ENCODE data around the gene CIAO1. TPM values are rescaled to one million over a fixed set of nuclear protein-coding genes. Genes with fewer than 3 reads are reported as not detected.

Gene CIAO1
- total RNA-seq, 1 donor from 2014 or later, result 55.9 TPM

DNA sequence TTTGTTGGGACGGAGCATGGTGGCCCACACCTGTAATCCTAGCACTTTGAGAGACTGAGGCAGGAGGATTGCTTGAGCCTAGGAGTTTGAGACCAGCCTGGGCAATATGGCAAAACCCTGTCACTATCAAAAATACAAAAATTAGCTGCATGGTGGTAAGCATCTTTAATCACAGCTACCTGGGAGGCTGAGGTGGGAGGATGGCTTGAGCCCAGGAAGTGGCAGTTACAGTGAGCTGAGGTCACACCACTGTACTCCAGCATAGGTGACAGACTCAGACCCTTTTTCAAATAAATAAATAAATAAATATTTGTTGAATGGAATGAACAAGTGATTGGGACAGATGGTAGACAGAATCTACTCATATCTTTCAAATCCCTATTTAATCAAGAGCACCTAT is 53.4 kb downstream of the CIAO1 start:
- H3K27me3 ChIP-seq, result peaks cover 60% of the 10 kb centered on the region
- TF ChIP-seq, protein P1, sequence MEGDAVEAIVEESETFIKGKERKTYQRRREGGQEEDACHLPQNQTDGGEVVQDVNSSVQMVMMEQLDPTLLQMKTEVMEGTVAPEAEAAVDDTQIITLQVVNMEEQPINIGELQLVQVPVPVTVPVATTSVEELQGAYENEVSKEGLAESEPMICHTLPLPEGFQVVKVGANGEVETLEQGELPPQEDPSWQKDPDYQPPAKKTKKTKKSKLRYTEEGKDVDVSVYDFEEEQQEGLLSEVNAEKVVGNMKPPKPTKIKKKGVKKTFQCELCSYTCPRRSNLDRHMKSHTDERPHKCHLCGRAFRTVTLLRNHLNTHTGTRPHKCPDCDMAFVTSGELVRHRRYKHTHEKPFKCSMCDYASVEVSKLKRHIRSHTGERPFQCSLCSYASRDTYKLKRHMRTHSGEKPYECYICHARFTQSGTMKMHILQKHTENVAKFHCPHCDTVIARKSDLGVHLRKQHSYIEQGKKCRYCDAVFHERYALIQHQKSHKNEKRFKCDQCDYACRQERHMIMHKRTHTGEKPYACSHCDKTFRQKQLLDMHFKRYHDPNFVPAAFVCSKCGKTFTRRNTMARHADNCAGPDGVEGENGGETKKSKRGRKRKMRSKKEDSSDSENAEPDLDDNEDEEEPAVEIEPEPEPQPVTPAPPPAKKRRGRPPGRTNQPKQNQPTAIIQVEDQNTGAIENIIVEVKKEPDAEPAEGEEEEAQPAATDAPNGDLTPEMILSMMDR (IDR thresholded peaks at IDR 0.05), result no peak
- TF ChIP-seq EZH2 (IDR thresholded peaks at IDR 0.05), result no peak
- Mint-ChIP-seq H3K27ac (no peak overlapping the region), H3K36me3 (peaks cover 3% of the 10 kb centered on the region), H3K4me1 (peaks cover 37% of the 10 kb centered on the region), H3K27me3 (ENCODE audit: insufficient read depth, low read depth) (peaks cover 28% of the 10 kb centered on the region), H3K4me3 (no peak overlapping the region), H3K9me3 (no peaks in the 10 kb centered on the region)
- no peaks in the 10 kb centered on the region for H3K36me3 ChIP-seq
- no peaks in the 10 kb centered on the region for H3K79me2 ChIP-seq (ENCODE audit: low read depth)
- peaks cover 26% of the 10 kb centered on the region for H3F3A ChIP-seq (ENCODE audit: low read depth)
- H3K4me2 ChIP-seq, result no peak overlapping the region
- H4K20me1 ChIP-seq (ENCODE audit: low read depth), result no peaks in the 10 kb centered on the region
- no peak overlapping the region for H3K27ac ChIP-seq
- DNase-seq (ENCODE audit: low spot score), result no peak
- H3K4me1 ChIP-seq, result peaks cover 17% of the 10 kb centered on the region
- no peak overlapping the region for H3K4me3 ChIP-seq
- H2AFZ ChIP-seq (replicated peaks), result no peak overlapping the region
- H3K9ac ChIP-seq, result no peak overlapping the region
- no peaks in the 10 kb centered on the region for H3K9me3 ChIP-seq (ENCODE audit: low read depth)

DNA sequence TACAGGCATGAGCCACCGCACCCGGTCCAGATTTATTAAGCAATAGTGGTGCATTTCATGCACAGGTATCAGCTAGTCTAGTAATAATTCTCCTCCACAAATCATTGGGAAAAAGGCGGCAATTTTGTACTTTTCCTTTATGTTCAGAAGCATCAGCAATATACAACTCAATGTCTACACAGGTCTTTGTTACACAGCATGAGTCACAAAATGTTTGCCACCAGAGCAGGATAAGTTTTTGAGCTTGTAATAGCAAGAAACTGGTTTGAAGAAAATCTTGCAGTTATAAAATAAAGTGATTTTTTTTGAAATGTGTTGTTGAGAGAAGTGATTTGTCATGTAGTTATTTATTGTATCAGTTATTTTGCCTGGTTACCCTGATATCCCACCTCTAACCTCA is 54.3 kb downstream of the CIAO1 start:
- no peak overlapping the region for H2AFZ ChIP-seq (replicated peaks)
- H3K36me3 ChIP-seq, result no peaks in the 10 kb centered on the region
- peak overlapping the region; percentile 55 for H3K4me3 ChIP-seq
- H3K79me2 ChIP-seq (ENCODE audit: low read depth), result no peaks in the 10 kb centered on the region
- no peak overlapping the region for H3K27ac Mint-ChIP-seq
- TF ChIP-seq, protein P1 (IDR thresholded peaks at IDR 0.05), result no peak
- TF ChIP-seq EZH2 (IDR thresholded peaks at IDR 0.05) (no peak), EZH2phosphoT487 (IDR thresholded peaks at IDR 0.05) (no peak)
- H3K9ac ChIP-seq, result no peak overlapping the region
- H3K4me2 ChIP-seq, result peak overlapping the region; percentile 84
- no peak overlapping the region for H3K27ac ChIP-seq
- peak overlapping the region; percentile 88 for H3K4me3 Mint-ChIP-seq
- no peaks in the 10 kb centered on the region for H4K20me1 ChIP-seq (ENCODE audit: low read depth)
- DNase-seq (ENCODE audit: low spot score), result no peak
- H3K27me3 Mint-ChIP-seq (ENCODE audit: insufficient read depth, low read depth), result peaks cover 30% of the 10 kb centered on the region
- H3K4me1 Mint-ChIP-seq, result peaks cover 37% of the 10 kb centered on the region
- peaks cover 23% of the 10 kb centered on the region for H3K4me1 ChIP-seq
- no peaks in the 10 kb centered on the region for H3K9me3 Mint-ChIP-seq
- peaks cover 70% of the 10 kb centered on the region for H3K27me3 ChIP-seq
- no peaks in the 10 kb centered on the region for H3K9me3 ChIP-seq (ENCODE audit: low read depth)
- H3F3A ChIP-seq (ENCODE audit: low read depth), result peaks cover 26% of the 10 kb centered on the region
- peaks cover 3% of the 10 kb centered on the region for H3K36me3 Mint-ChIP-seq

DNA sequence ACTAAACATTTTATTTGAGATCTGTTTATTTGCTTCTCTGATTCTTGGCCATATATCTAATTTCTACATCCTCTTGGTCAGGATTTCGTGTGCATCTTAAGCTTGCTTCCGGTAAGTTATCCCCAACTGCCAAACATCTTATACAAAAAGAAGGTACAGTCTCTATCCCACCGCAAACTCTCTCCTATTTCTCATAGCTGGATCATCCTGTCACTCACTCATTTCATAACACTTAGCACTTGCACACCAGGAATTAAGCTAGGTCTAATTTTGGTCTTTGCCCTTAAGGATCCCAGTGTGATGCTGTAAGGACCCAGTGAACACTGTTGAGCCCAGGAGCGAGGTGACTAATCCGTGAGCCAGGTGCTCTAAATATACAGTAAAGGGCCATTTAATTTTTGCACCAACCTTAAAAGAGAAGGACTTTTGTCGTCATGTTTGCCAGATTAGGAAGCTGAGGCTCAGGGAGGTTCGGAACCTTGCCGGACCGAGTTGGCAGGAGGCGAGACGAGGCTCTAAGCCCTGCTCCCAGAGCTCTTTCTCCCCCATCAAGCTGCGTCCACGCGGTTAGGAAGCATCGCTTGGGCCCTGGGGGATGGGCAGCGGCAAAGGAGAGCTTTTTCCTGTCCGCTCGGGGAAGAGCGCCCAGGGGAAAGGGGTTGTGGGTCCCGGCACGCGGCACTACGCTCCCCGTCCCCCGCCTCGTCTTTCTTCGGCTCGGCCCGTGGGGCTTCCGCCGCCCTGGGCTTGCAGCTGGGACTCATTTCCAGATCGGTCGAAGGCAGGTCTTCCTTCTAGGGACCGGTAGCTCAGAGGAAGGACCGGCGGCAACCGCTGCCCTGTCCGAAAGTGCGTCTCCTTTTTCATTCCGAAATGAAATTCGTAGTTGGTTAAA is 55.0 kb downstream of the CIAO1 start:
- Histone ChIP-seq H4K20me1 (ENCODE audit: low read depth) (no peaks in the 10 kb centered on the region), H3K4me1 (peaks cover 17% of the 10 kb centered on the region), H3K4me3 (peak overlapping the region; percentile 55), H3K9ac (no peak overlapping the region), H2AFZ (replicated peaks) (peak overlapping the region; percentile 81), H3K27ac (no peak overlapping the region), H3K36me3 (no peaks in the 10 kb centered on the region), H3F3A (ENCODE audit: low read depth) (peaks cover 26% of the 10 kb centered on the region), H3K9me3 (ENCODE audit: low read depth) (no peaks in the 10 kb centered on the region), H3K27me3 (peaks cover 76% of the 10 kb centered on the region), H3K4me2 (peak overlapping the region; percentile 84), H3K79me2 (ENCODE audit: low read depth) (no peaks in the 10 kb centered on the region)
- Mint-ChIP-seq H3K27ac (peak overlapping the region; percentile 42), H3K9me3 (no peaks in the 10 kb centered on the region), H3K27me3 (ENCODE audit: insufficient read depth, low read depth) (peaks cover 36% of the 10 kb centered on the region), H3K36me3 (peaks cover 3% of the 10 kb centered on the region), H3K4me3 (peak overlapping the region; percentile 88), H3K4me1 (peaks cover 37% of the 10 kb centered on the region)
- TF ChIP-seq, protein P1 (IDR thresholded peaks at IDR 0.05), result no peak
- TF ChIP-seq EZH2phosphoT487 (IDR thresholded peaks at IDR 0.05), result no peak
- no peak for TF ChIP-seq EZH2 (IDR thresholded peaks at IDR 0.05)
- peak; percentile 69 for DNase-seq (ENCODE audit: low spot score)

Other genes with a start within 250 kb of the CIAO1 start
- not detected in 2 replicates for gene GPAT2, start 231.3 kb upstream of the CIAO1 start, total RNA-seq (ENCODE audit: low replicate concordance)
- gene ADRA2B, start 149.7 kb upstream of the CIAO1 start, total RNA-seq (ENCODE audit: low replicate concordance), result 3.0 and 10.5 TPM in 2 replicates
- not detected in 2 replicates for gene ASTL, start 127.7 kb upstream of the CIAO1 start, total RNA-seq (ENCODE audit: low replicate concordance)
- 2.3 TPM in 1 of 2 replicates, not detected in the other for gene DUSP2, start 120.8 kb upstream of the CIAO1 start, total RNA-seq (ENCODE audit: low replicate concordance)
- 162 and 179 TPM in 2 replicates for gene STARD7, start 57.4 kb upstream of the CIAO1 start, total RNA-seq (ENCODE audit: low replicate concordance)
- 9.1 and 16.1 TPM in 2 replicates for gene TMEM127, start 228 bp upstream of the CIAO1 start, total RNA-seq (ENCODE audit: low replicate concordance)
- gene SNRNP200, start 39.3 kb downstream of the CIAO1 start, total RNA-seq (ENCODE audit: low replicate concordance), result 94.3 and 128 TPM in 2 replicates
- 4.3 and 4.9 TPM in 2 replicates for gene ITPRIPL1, start 59.1 kb downstream of the CIAO1 start, total RNA-seq (ENCODE audit: low replicate concordance)
- gene NCAPH, start 69.5 kb downstream of the CIAO1 start, total RNA-seq (ENCODE audit: low replicate concordance), result 61.9 and 71.2 TPM in 2 replicates
- gene NEURL3, start 239.1 kb downstream of the CIAO1 start, total RNA-seq (ENCODE audit: low replicate concordance), result 0.12 TPM in 1 of 2 replicates, not detected in the other